Common myeloid progenitor, CD34-positive (primary cell): ENCODE data around the gene CLCN3.
A peak's percentile ranks its signal among the peaks of the same experiment; 100 is the strongest.

Experiments
- CTCF ChIA-PET: fragments of 350-600 bp; sonication (Branson Sonifier 250); formaldehyde crosslinking; loops from one replicate; lab custom pipeline; 2021; ENCODE audit warnings: antibody characterized with exemption; lab: Charles Lee
- POLR2A ChIA-PET: fragments of 350-600 bp; sonication (Branson Sonifier 250); formaldehyde crosslinking; loops from one replicate; lab custom pipeline; 2021; ENCODE audit warnings: antibody characterized with exemption; lab: Charles Lee
- DNase-seq, 3 donors: peaks; one replicate each; pipeline versions ENCODE4 v3.0.0 to v3.0.0-alpha.2; 2013
- H3K27ac ChIP-seq, 2 experiments: 1 replicate in 1 of 2; 2 replicates in 1 of 2; pipeline ENCODE4 v1.7.0; 2013; ENCODE audit warnings: inconsistent platforms in 2 of 2, low read length in 2 of 2, mild to moderate bottlenecking in 2 of 2, low read depth in 1 of 2, moderate library complexity in 1 of 2; ENCODE audit not compliant: severe bottlenecking in 2 of 2, insufficient read depth in 1 of 2, poor library complexity in 1 of 2
- H3K27me3 ChIP-seq, 5 experiments: replicated peaks in 2 of 5; 1 replicate in 3 of 5; 2 replicates in 2 of 5; pipeline versions ENCODE4 v1.6.1 to v1.7.0; 2013; ENCODE audit warnings: low read length in 4 of 5, mild to moderate bottlenecking in 2 of 5, moderate library complexity in 2 of 5, inconsistent platforms in 1 of 5; ENCODE audit not compliant: insufficient read depth in 5 of 5, control insufficient read depth in 4 of 5
- H3K36me3 ChIP-seq, 4 experiments: 1 replicate in 2 of 4; 2 replicates in 2 of 4; pipeline versions ENCODE4 v1.6.1 to v1.7.0; 2013; ENCODE audit warnings: low read length in 3 of 4, control low read depth in 1 of 4, mild to moderate bottlenecking in 1 of 4; ENCODE audit not compliant: control insufficient read depth in 4 of 4, insufficient read depth in 4 of 4
- H3K4me1 ChIP-seq, 4 experiments: 1 replicate in 3 of 4; 2 replicates in 1 of 4; pipeline versions ENCODE4 v1.6.1 to v1.7.1; 2013; ENCODE audit warnings: low read length in 3 of 4, mild to moderate bottlenecking in 3 of 4, control low read depth in 1 of 4, inconsistent platforms in 1 of 4, moderate library complexity in 1 of 4; ENCODE audit not compliant: control insufficient read depth in 4 of 4, insufficient read depth in 4 of 4; ENCODE audit errors: control extremely low read depth in 1 of 4
- H3K4me3 ChIP-seq, 7 experiments: 1 replicate in 4 of 7; 2 replicates in 3 of 7; pipeline versions ENCODE4 v1.5.1 to v1.7.0; 2013; ENCODE audit warnings: mild to moderate bottlenecking in 7 of 7, low read length in 6 of 7, moderate library complexity in 6 of 7, inconsistent platforms in 2 of 7, low read depth in 2 of 7, control low read depth in 1 of 7; ENCODE audit not compliant: insufficient read depth in 4 of 7, control insufficient read depth in 1 of 7; ENCODE audit errors: extremely low read depth in 1 of 7
- H3K9me3 ChIP-seq, 5 experiments: 1 replicate in 4 of 5; 2 replicates in 1 of 5; pipeline versions ENCODE4 v1.6.1 to v1.7.1; 2013; ENCODE audit warnings: low read length in 4 of 5, mild to moderate bottlenecking in 2 of 5, inconsistent platforms in 1 of 5, low read depth in 1 of 5, moderate library complexity in 1 of 5; ENCODE audit not compliant: control insufficient read depth in 4 of 5, insufficient read depth in 2 of 5; ENCODE audit errors: control extremely low read depth in 1 of 5
- WGBS: methylation state at CpG from one replicate; pipeline ENCODE4 v1.1.5; 2013; ENCODE audit not compliant: insufficient coverage; 5-methylcytosine and 5-hydroxymethylcytosine counted together

Gene CLCN3

GRCh38 chr4:169611157-169611556 lies 9.2 kb upstream of the CLCN3 start:
- Histone ChIP-seq H3K4me3 (peak overlapping the region in 3 of 7 experiments; percentile 91 to 96 (median 94)), H3K27ac (peak overlapping the region in 1 of 2 experiments; percentile 97), H3K9me3 (no peaks in the 10 kb centered on the region), H3K36me3 (peaks cover 0 to 3% (median under 1%) of the 10 kb centered on the region in 4 experiments), H3K4me1 (peaks cover 0 to 24% (median 14%) of the 10 kb centered on the region in 4 experiments), H3K27me3 (no peaks in the 10 kb centered on the region)
- ChIA-PET POLR2A (no interaction called here), CTCF (interaction anchor here (1.0 to 2.6 kb wide), 2 partner anchors 11 to 199 kb away, joined by 3 to 16 read pairs; no protein-coding TSS in a partner anchor)
- 80% methylated on average over 3 of the region's 4 CpGs for WGBS
- peak in 1 of 3 donors; percentile 19 for DNase-seq

- 1% methylated on average over 38 of the region's 61 CpGs for WGBS
- Histone ChIP-seq H3K27ac (peak within 1 kb of the TSS; percentile 93 to 97), H3K27me3 (no peaks in the 10 kb centered on the region), H3K4me3 (peak within 1 kb of the TSS; percentile 73 to 99 (median 94)), H3K9me3 (no peaks in the 10 kb centered on the region), H3K36me3 (peaks cover 0 to 2% (median 0%) of the 10 kb centered on the region in 4 experiments), H3K4me1 (peaks cover 0 to 24% (median 14%) of the 10 kb centered on the region in 4 experiments)
- CTCF ChIA-PET: interaction anchor here (0.6 to 2.6 kb wide), 13 partner anchors 12 to 596 kb away, joined by 3 to 16 read pairs (median 4); partner anchors contain the start of genes HPF1 and MFAP3L
- POLR2A ChIA-PET: interaction anchor here (0.6 kb wide), 1 partner anchor 19 kb away, joined by 6 read pairs; no protein-coding TSS in a partner anchor
- peak; percentile 87 to 91 (median 91) for DNase-seq
These were observed 8.1 kb upstream of the CLCN3 start, which contains the start of gene NEK1 for GRCh38 chr4:169611991-169612870. Gene NEK1 (minus strand): TSS chr4:169612583. CDS start chr4:169602630, 9,953 bp downstream.

- peak; percentile 78 to 79 (median 79) for DNase-seq
- Histone ChIP-seq H3K4me3 (peak overlapping the region in 6 of 7 experiments; percentile 91 to 99 (median 95)), H3K4me1 (peaks cover 3 to 28% (median 18%) of the 10 kb centered on the region in 4 experiments), H3K36me3 (peaks cover 0 to 2% (median 0%) of the 10 kb centered on the region in 4 experiments), H3K27me3 (no peaks in the 10 kb centered on the region), H3K27ac (peak overlapping the region in 1 of 2 experiments; percentile 97), H3K9me3 (no peaks in the 10 kb centered on the region)
- WGBS: 0% methylated on average over 6 of the region's 9 CpGs
- POLR2A ChIA-PET: no interaction called here
- CTCF ChIA-PET: interaction anchor here (0.6 to 2.6 kb wide), 26 partner anchors 8 to 596 kb away, joined by 3 to 16 read pairs (median 4); partner anchors contain the start of genes HPF1 and MFAP3L
These were observed 7.2 kb upstream of the CLCN3 start for GRCh38 chr4:169612871-169613859.

GRCh38 chr4:169615467-169616106 lies 4.8 kb upstream of the CLCN3 start:
- no peaks in the 10 kb centered on the region for H3K36me3 ChIP-seq
- POLR2A ChIA-PET: no interaction called here
- no peaks in the 10 kb centered on the region for H3K9me3 ChIP-seq
- 95% methylated on average over 4 of the region's 4 CpGs for WGBS
- CTCF ChIA-PET: interaction anchor here (1.0 to 1.3 kb wide), 3 partner anchors 11 to 43 kb away, joined by 3 to 4 read pairs (median 3); no protein-coding TSS in a partner anchor
- H3K27ac ChIP-seq: no peak overlapping the region
- no peak for DNase-seq
- no peak overlapping the region for H3K4me3 ChIP-seq
- no peaks in the 10 kb centered on the region for H3K27me3 ChIP-seq
- peaks cover 18 to 41% (median 33%) of the 10 kb centered on the region in 4 experiments for H3K4me1 ChIP-seq

- no peaks in the 10 kb centered on the region for H3K9me3 ChIP-seq
- ChIA-PET POLR2A (no interaction called here), CTCF (interaction anchor here (1.1 to 1.5 kb wide), 3 partner anchors 13 to 106 kb away, joined by 3 to 4 read pairs (median 4); no protein-coding TSS in a partner anchor)
- no peaks in the 10 kb centered on the region for H3K36me3 ChIP-seq
- peaks cover 30 to 43% (median 38%) of the 10 kb centered on the region in 4 experiments for H3K4me1 ChIP-seq
- H3K27me3 ChIP-seq: no peaks in the 10 kb centered on the region
- no peak overlapping the region for H3K27ac ChIP-seq
- no peak for DNase-seq
- no peak overlapping the region for H3K4me3 ChIP-seq
These were observed 3.5 kb upstream of the CLCN3 start for GRCh38 chr4:169616846-169617245.

GRCh38 chr4:169617306-169617705 lies 3.1 kb upstream of the CLCN3 start:
- peak in 2 of 3 donors; percentile 14 to 35 for DNase-seq
- H3K27me3 ChIP-seq: no peaks in the 10 kb centered on the region
- no CpG with 5 or more reads among the region's 2 CpGs for WGBS
- H3K27ac ChIP-seq: no peak overlapping the region
- no peaks in the 10 kb centered on the region for H3K9me3 ChIP-seq
- H3K4me1 ChIP-seq: peaks cover 34 to 47% (median 41%) of the 10 kb centered on the region in 4 experiments
- CTCF ChIA-PET: interaction anchor here (1.1 to 1.5 kb wide), 2 partner anchors 13 to 106 kb away, joined by 4 read pairs; no protein-coding TSS in a partner anchor
- POLR2A ChIA-PET: no interaction called here
- no peak overlapping the region for H3K4me3 ChIP-seq
- H3K36me3 ChIP-seq: no peaks in the 10 kb centered on the region
